NB4 (cell line): ENCODE data around the gene OR2S2.

Experiments used
- MAX ChIP-seq: IDR thresholded peaks from 2 replicates; pipeline ENCODE4 v1.6.1; 2011; ENCODE audit warnings: low read depth, low read length
- POLR2A ChIP-seq: IDR thresholded peaks from 2 replicates; pipeline ENCODE4 v1.6.1; 2011; ENCODE audit warnings: mild to moderate bottlenecking; ENCODE audit not compliant: insufficient read length; ENCODE audit errors: extremely low read depth
- TF ChIP-seq, protein P1 (sequence below): IDR thresholded peaks from one replicate; pipeline ENCODE4 v1.5.1; 2012; ENCODE audit warnings: low read depth, low read length

GRCh38 chr9:35952526-35953191 is 5.3 kb downstream of the OR2S2 start:
- TF ChIP-seq, protein P1, sequence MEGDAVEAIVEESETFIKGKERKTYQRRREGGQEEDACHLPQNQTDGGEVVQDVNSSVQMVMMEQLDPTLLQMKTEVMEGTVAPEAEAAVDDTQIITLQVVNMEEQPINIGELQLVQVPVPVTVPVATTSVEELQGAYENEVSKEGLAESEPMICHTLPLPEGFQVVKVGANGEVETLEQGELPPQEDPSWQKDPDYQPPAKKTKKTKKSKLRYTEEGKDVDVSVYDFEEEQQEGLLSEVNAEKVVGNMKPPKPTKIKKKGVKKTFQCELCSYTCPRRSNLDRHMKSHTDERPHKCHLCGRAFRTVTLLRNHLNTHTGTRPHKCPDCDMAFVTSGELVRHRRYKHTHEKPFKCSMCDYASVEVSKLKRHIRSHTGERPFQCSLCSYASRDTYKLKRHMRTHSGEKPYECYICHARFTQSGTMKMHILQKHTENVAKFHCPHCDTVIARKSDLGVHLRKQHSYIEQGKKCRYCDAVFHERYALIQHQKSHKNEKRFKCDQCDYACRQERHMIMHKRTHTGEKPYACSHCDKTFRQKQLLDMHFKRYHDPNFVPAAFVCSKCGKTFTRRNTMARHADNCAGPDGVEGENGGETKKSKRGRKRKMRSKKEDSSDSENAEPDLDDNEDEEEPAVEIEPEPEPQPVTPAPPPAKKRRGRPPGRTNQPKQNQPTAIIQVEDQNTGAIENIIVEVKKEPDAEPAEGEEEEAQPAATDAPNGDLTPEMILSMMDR = no peak
- TF ChIP-seq POLR2A (no peak), MAX (no peak)
